ENCODE data around the gene COL4A3.
A peak's percentile ranks its signal among the peaks of the same experiment; 100 is the strongest.

Gene COL4A3

GRCh38 chr2:227177592-227178336, 13.3 kb downstream of the COL4A3 start:
- no peak for DNase-seq (ENCODE audit: low spot score)
- H3K27ac ChIP-seq = peak overlapping the region in 1 of 2 donors; percentile 32
- no peak for TF ChIP-seq CTCF (IDR thresholded peaks at IDR 0.05)

GRCh38 chr2:227179988-227180685, 15.7 kb downstream of the COL4A3 start:
- DNase-seq (ENCODE audit: low spot score) = no peak
- Histone ChIP-seq H3K27ac (peak overlapping the region; percentile 3 to 20), H3K4me3 (peak overlapping the region; percentile 25)
- TF ChIP-seq CTCF (IDR thresholded peaks at IDR 0.05) = no peak

More at GRCh38 chr2:227177592-227178336, 13.3 kb downstream of the COL4A3 start:
- no peak overlapping the region for H3K4me3 ChIP-seq

DNA sequence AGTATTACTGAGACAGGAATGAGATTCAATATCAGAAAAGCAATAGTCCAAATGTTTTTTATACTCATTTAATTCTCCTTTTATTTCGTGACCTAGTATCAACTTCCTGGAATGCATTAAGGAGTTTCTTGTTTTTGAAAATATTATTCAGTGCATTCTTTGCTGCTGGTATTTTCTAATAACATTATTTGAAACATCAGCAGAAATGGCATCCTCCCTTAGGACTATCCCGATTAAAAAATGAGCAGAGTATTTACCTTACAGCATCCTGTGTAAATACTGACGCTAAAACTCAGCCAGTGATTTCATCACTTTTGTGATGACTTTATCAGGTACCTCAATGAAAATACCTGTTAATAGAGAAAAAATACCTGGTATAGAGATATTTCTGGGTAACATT, 16.3 kb downstream of the COL4A3 start:
- peak overlapping the region; percentile 25 for H3K4me3 ChIP-seq
- peak overlapping the region; percentile 3 to 20 for H3K27ac ChIP-seq
- DNase-seq (ENCODE audit: low spot score) = no peak
- TF ChIP-seq CTCF (IDR thresholded peaks at IDR 0.05) = no peak

DNA sequence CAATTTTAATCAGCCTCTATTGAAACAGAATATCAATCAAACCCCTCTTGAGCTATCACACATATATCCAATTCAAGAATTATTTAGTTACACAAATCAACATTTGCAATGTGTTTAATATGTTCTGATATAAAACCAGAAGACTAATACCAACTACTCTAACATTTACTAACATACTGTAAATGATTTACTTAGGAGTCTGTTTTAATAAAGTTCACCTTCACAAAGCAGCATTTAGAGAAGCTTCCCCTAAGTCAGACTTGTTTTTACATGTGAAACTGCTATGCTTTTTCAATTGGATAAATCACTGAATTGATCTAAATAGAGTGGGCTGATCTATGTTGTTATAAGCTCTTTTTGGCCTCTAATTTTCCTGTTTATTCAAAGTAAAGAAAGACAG, 18.3 kb downstream of the COL4A3 start:
- DNase-seq (ENCODE audit: low spot score) = no peak
- Histone ChIP-seq H3K4me3 (no peak overlapping the region), H3K27ac (no peak overlapping the region)
- TF ChIP-seq CTCF (IDR thresholded peaks at IDR 0.05) = no peak

DNA sequence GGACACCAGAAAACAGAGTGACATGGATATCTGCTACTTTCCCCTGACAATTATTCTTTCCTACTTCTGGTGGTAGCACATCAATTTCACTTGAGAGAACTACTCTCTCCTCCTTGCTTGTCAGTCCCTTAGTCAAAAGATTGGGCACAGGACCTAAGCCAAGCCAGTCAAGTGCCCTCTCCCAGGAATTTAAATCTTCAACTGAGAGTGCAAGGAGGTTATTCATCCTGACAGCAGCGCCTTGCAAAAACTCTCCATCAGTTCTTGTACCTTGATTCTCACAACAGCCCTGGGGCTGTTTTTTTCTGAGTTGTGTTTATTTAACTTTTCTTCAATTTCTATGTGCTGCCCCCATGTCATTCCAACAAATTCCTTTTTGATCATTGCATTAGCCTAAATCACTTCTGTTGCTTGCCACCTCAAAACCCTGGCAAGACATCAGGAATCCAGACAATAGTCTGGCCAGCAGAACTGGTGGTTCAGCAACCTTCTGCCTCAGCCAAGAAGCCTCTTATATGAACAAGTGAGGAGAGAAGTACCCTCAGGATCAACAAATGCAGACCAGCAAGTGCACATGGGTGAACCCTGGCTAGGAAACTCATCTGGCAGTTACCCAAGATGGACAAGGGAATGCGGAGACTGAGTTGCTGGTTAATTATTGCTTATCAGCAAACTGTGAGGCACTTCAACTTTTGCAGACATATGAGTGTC, 19.4 kb downstream of the COL4A3 start:
- DNase-seq (ENCODE audit: low spot score) = no peak
- no peak for TF ChIP-seq CTCF (IDR thresholded peaks at IDR 0.05)
- no peak overlapping the region for H3K27ac ChIP-seq

DNA sequence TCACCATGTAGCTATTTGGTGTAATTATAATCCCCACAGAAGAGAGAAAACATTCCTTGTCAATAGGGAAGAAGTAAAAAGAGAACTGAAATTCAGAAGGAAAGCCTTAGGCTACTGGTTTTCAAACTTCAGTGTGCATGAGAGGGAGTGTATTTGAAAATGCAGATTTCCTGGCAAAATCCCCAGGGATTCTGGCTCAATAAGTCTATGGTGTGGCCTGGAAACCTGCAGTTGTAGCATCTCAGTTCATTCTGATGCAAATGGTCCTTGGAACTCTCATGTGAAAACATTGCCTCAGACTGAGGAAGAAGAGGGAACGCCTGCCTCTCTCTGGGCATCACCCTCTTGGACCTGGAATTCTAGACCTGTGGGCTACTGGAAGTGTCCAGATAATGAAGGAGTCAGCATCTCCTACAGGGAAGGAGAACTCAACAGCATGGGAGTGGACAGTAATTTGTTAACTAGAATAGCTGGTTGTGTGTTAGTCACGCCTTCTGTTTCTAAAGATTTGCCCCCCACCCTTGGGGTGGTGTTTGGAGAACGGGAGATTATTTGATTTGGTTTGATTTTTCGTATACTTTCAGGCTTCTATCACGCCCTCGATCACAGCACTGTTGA, 21.3 kb downstream of the COL4A3 start:
- Histone ChIP-seq H3K4me3 (no peak overlapping the region), H3K27ac (no peak overlapping the region)
- DNase-seq (ENCODE audit: low spot score) = no peak
- TF ChIP-seq CTCF (IDR thresholded peaks at IDR 0.05) = no peak

More for the DNA sequence above, 19.4 kb downstream of the COL4A3 start:
- no peak overlapping the region for H3K4me3 ChIP-seq

Data from coronary artery (tissue), 2 donors.